Keratinocyte (primary cell): Measurements from ENCODE around the gene PPARD. TPM values are rescaled to one million over a fixed set of nuclear protein-coding genes. Genes with fewer than 3 reads are reported as not detected.

ENCODE experiments used
- DNase-seq: peaks from one replicate; pipeline ENCODE4 v3.0.0-alpha.2; 2011; ENCODE audit warnings: low read depth, missing footprints, low spot score
- FAIRE-seq: peaks from 2 replicates; lab custom pipeline; 2011; peaks lifted over from hg19 to GRCh38; lab: Jason Lieb, UNC
- H2AFZ ChIP-seq: 2 replicates; pipeline ENCODE4 v1.6.0; 2012; ENCODE audit warnings: low read length, control low read depth, inconsistent platforms; ENCODE audit not compliant: control insufficient read depth
- H3K27ac ChIP-seq: 2 replicates; pipeline ENCODE4 v1.5.1; 2011; ENCODE audit warnings: low read length; ENCODE audit not compliant: control insufficient read depth, insufficient read depth
- H3K27me3 ChIP-seq: 3 replicates; pipeline ENCODE4 v1.6.0; 2011; ENCODE audit warnings: low read length; ENCODE audit not compliant: control insufficient read depth, insufficient read depth; ENCODE audit errors: extremely low read depth
- H3K36me3 ChIP-seq, 2 experiments: 2 replicates in 1 of 2; 3 replicates in 1 of 2; pipeline ENCODE4 v1.5.1; 2011; ENCODE audit warnings: low read length in 2 of 2, mild to moderate bottlenecking in 1 of 2; ENCODE audit not compliant: control insufficient read depth in 2 of 2, insufficient read depth in 2 of 2; ENCODE audit errors: extremely low read depth in 1 of 2
- H3K4me1 ChIP-seq: 3 replicates; pipeline ENCODE4 v1.5.1; 2011; ENCODE audit warnings: low read length; ENCODE audit not compliant: control insufficient read depth, insufficient read depth; ENCODE audit errors: extremely low read depth
- H3K4me2 ChIP-seq: 3 replicates; pipeline ENCODE4 v1.6.0; 2011; ENCODE audit warnings: low read depth, low read length; ENCODE audit not compliant: control insufficient read depth, insufficient read depth; ENCODE audit errors: extremely low read depth
- H3K4me3 ChIP-seq, 3 experiments: fragments of 200-600 bp in 1 of 3; sonication (generic) in 1 of 3; 2 replicates in 2 of 3; 3 replicates in 1 of 3; pipeline ENCODE4 v1.5.1; 2011 to 2016; ENCODE audit warnings: low read length in 3 of 3, mild to moderate bottlenecking in 3 of 3, control low read depth in 2 of 3, inconsistent platforms in 1 of 3, low read depth in 1 of 3, mixed read lengths in 1 of 3, mixed run types in 1 of 3, moderate library complexity in 1 of 3; ENCODE audit not compliant: control insufficient read depth in 2 of 3, insufficient read depth in 2 of 3; ENCODE audit errors: extremely low read depth in 1 of 3
- H3K79me2 ChIP-seq: 2 replicates; pipeline ENCODE4 v1.6.0; 2012; ENCODE audit warnings: low read length; ENCODE audit not compliant: control insufficient read depth, insufficient read depth
- H3K9ac ChIP-seq: 3 replicates; pipeline ENCODE4 v1.6.0; 2011; ENCODE audit warnings: low read length; ENCODE audit not compliant: control insufficient read depth, insufficient read depth; ENCODE audit errors: extremely low read depth
- H3K9me1 ChIP-seq: 3 replicates; pipeline ENCODE4 v1.6.0; 2011; ENCODE audit warnings: low read length; ENCODE audit not compliant: control insufficient read depth, insufficient read depth; ENCODE audit errors: extremely low read depth
- H3K9me3 ChIP-seq: 2 replicates; pipeline ENCODE4 v1.5.1; 2012; ENCODE audit warnings: low read depth, low read length; ENCODE audit not compliant: control insufficient read depth
- H4K20me1 ChIP-seq: 3 replicates; pipeline ENCODE4 v1.6.0; 2011; ENCODE audit warnings: low read length; ENCODE audit not compliant: control insufficient read depth, insufficient read depth; ENCODE audit errors: extremely low read depth
- CTCF ChIP-seq, 3 experiments: IDR thresholded peaks in 1 of 3; conservative IDR thresholded peaks in 1 of 3; optimal IDR thresholded peaks in 1 of 3; 2 replicates in 2 of 3; 3 replicates in 1 of 3; pipeline versions ENCODE3 to v1.5.1; 2011; ENCODE audit warnings: low read length in 3 of 3, mild to moderate bottlenecking in 3 of 3, moderate library complexity in 2 of 3, control low read depth in 1 of 3, inconsistent platforms in 1 of 3; ENCODE audit not compliant: insufficient read depth in 2 of 3; ENCODE audit errors: extremely low read depth in 1 of 3
- EZH2 ChIP-seq: IDR thresholded peaks from one replicate; pipeline ENCODE4 v1.6.1; 2012; ENCODE audit warnings: inconsistent platforms, mild to moderate bottlenecking, low read length, moderate library complexity
- dilution Hi-C: fragments of 300-500 bp; cut with MboI; formaldehyde crosslinking; loops from one replicate; pipeline ENCODE4 v1.7.0; 2020; ENCODE audit warnings: low sequenced_read_pairs; ENCODE audit not compliant: extremely low pct_ligation_motif_present
- polyA plus RNA-seq, 5 experiments: library from polyadenylated mRNA; depleted of rRNA in 3 of 5; stranded (reverse) in 3 of 5; stranded (forward) in 1 of 5; unstranded in 1 of 5; fragments of >200 nt; gene quantifications; 1 replicate in 1 of 5; 2 replicates in 3 of 5; 3 replicates in 1 of 5; pipeline versions ENCODE4 v1.2.1 to v1.2.3, GENCODE V29; 2011 to 2012; ENCODE audit warnings: missing spikeins in 2 of 5, low read depth in 1 of 5, low replicate concordance in 1 of 5

The PPARD gene
- polyA plus RNA-seq, 1 donor (not counting 4 experiments of a cell fraction or from before 2014, with no cell fraction given), result 15.1 TPM

DNA sequence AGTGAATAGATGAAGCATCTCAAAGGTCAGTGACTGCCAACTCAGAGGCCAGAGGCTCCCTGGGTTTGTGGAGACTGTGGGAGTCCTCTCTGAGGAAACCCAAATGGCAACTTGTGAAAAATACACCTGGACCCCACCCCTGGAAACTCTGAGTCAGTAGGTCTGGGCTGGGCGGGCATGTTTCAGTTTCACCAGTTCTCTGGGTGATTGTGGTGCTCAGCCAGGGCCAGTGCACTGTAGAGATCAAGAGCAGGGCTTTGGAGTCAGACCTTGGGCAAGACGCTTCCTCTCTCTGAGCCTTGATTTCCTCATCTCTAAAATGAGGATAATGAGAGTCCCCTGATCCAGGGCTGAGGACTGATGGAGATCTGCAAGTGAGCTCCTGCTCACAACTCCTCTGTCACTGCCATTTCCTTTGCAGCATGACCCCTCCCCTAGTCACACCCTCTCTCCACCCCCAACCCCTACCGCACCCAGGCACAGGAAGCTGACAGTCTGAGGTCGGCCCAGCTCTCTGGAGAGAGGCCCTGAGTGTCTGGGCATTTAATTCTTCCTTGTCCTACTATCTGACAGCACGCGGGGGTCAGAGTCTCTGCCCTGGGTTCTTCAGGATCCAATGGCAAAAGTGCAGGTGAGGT, 39.6 kb upstream of the PPARD start:
- Histone ChIP-seq H3K9ac (peak overlapping the region; percentile 78), H3K9me1 (no peaks in the 10 kb centered on the region), H3K4me3 (peak overlapping the region; percentile 15 to 66 (median 42)), H4K20me1 (no peaks in the 10 kb centered on the region), H3K79me2 (peaks cover 33% of the 10 kb centered on the region), H3K9me3 (no peaks in the 10 kb centered on the region), H3K4me2 (peak overlapping the region; percentile 76), H3K27ac (peak overlapping the region; percentile 87), H2AFZ (peak overlapping the region; percentile 77), H3K36me3 (peaks cover 0 to 14% of the 10 kb centered on the region in 2 experiments), H3K4me1 (peaks cover 43% of the 10 kb centered on the region), H3K27me3 (no peaks in the 10 kb centered on the region)
- peak; percentile 58 for DNase-seq
- dilution Hi-C loops, result no loop called here
- peak; percentile 81 for FAIRE-seq
- TF ChIP-seq CTCF (optimal IDR thresholded peaks at IDR 0.05 in 1 of 3, IDR thresholded peaks at IDR 0.05 in 1 of 3, conservative IDR thresholded peaks at IDR 0.05 in 1 of 3; ENCODE audit: extremely low read depth in 1 of 3, insufficient read depth in 2 of 3, low read length in 3 of 3) (no peak), EZH2 (no peak)

DNA sequence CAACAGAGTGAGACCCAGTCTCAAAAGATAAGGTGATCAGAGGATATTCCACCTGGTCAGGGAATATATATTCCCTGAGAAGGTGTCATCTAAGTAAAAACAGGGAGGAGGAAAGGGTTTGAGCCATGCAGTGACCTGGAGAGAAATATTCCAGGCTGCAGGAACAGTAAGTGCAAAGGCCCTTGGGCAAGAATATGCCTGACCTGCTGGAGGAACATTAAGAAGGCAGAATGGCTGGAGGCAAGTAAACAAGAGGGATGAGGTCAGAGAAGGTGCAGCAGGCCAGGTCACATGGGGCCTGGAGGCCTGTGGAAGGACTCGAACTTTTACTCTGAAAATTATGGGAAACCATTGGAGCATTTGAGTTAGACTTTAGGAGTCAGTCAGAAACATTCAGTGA, 38.1 kb upstream of the PPARD start:
- no peaks in the 10 kb centered on the region for H3K27me3 ChIP-seq
- H3K4me1 ChIP-seq, result peaks cover 27% of the 10 kb centered on the region
- H3K9me1 ChIP-seq, result no peaks in the 10 kb centered on the region
- peaks cover 0 to 14% of the 10 kb centered on the region in 2 experiments for H3K36me3 ChIP-seq
- no peaks in the 10 kb centered on the region for H4K20me1 ChIP-seq
- H3K4me3 ChIP-seq, result no peak overlapping the region
- H3K79me2 ChIP-seq, result peaks cover 22% of the 10 kb centered on the region
- dilution Hi-C loops, result no loop called here
- H3K4me2 ChIP-seq, result no peak overlapping the region
- TF ChIP-seq EZH2 (no peak), CTCF (optimal IDR thresholded peaks at IDR 0.05 in 1 of 3, IDR thresholded peaks at IDR 0.05 in 1 of 3, conservative IDR thresholded peaks at IDR 0.05 in 1 of 3; ENCODE audit: extremely low read depth in 1 of 3, insufficient read depth in 2 of 3, low read length in 3 of 3) (no peak)
- H3K9me3 ChIP-seq, result no peaks in the 10 kb centered on the region
- DNase-seq (no peak), FAIRE-seq (no peak)
- H3K27ac ChIP-seq, result no peak overlapping the region
- H2AFZ ChIP-seq, result no peak overlapping the region
- no peak overlapping the region for H3K9ac ChIP-seq
